ENCODE measurements around the gene MAN2A1. TPM values are rescaled to one million over a fixed set of nuclear protein-coding genes. Genes with fewer than 3 reads are reported as not detected.
A peak's percentile ranks its signal among the peaks of the same experiment; 100 is the strongest.

Gene MAN2A1
- total RNA-seq, 1 donor from 2014 or later, result 43.6 TPM

GRCh38 chr5:109655841-109656240, 33.9 kb upstream of the MAN2A1 start:
- ATAC-seq (no peak), DNase-seq (no peak)
- TF ChIP-seq, protein P1, sequence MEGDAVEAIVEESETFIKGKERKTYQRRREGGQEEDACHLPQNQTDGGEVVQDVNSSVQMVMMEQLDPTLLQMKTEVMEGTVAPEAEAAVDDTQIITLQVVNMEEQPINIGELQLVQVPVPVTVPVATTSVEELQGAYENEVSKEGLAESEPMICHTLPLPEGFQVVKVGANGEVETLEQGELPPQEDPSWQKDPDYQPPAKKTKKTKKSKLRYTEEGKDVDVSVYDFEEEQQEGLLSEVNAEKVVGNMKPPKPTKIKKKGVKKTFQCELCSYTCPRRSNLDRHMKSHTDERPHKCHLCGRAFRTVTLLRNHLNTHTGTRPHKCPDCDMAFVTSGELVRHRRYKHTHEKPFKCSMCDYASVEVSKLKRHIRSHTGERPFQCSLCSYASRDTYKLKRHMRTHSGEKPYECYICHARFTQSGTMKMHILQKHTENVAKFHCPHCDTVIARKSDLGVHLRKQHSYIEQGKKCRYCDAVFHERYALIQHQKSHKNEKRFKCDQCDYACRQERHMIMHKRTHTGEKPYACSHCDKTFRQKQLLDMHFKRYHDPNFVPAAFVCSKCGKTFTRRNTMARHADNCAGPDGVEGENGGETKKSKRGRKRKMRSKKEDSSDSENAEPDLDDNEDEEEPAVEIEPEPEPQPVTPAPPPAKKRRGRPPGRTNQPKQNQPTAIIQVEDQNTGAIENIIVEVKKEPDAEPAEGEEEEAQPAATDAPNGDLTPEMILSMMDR (IDR thresholded peaks at IDR 0.05), result no peak
- Histone ChIP-seq H3K9me3 (no peaks in the 10 kb centered on the region), H3K27ac (no peak overlapping the region), H3K27me3 (no peaks in the 10 kb centered on the region), H3K36me3 (no peaks in the 10 kb centered on the region), H3K4me3 (no peak overlapping the region), H3K4me1 (no peaks in the 10 kb centered on the region)
- intact Hi-C loops (cut with DNase I), result no loop called here

DNA sequence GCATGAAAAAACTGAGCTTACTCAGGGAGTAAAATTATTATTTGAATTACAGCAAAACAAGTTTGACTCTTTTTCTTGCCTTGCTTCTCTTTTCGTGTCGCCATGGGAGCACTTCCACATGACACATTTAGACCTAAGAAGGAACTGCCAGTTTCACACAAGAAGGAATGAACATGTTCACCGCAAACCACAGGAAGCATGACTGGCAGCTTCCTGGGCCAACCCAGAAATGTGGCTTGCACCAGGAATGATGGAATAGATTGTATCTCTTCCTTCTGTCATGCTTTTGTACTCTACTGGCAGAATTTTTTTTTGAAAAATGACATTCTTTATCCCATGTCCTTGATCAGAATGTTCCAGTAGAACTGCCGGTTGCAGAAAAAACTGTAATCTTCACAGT, 32.9 kb upstream of the MAN2A1 start:
- Histone ChIP-seq H3K4me1 (no peaks in the 10 kb centered on the region), H3K27ac (no peak overlapping the region), H3K9me3 (no peaks in the 10 kb centered on the region), H3K36me3 (no peaks in the 10 kb centered on the region), H3K4me3 (no peak overlapping the region), H3K27me3 (no peaks in the 10 kb centered on the region)
- DNase-seq (no peak), ATAC-seq (peak; percentile 95)
- TF ChIP-seq, protein P1 (IDR thresholded peaks at IDR 0.05), result no peak
- intact Hi-C loops (cut with DNase I), result no loop called here

DNA sequence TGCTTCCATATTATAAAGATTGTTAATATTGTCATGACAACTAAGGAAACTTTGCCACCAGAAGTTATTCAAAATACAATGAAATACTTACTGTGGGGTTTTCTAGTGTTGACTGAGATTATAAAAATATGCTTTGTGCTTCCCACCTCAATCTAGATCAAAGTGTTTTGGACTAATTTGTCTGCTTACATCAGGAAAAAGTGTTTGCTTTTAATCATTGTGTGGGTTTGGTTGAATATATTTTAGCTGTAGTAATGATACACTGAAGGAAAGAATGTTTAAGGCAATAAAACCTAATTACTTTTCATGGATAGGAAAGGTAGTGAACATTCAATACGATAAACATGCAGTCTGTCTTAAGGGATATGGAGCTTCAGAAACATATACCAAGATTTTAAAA, 29.8 kb upstream of the MAN2A1 start:
- H3K4me3 ChIP-seq, result no peak overlapping the region
- ATAC-seq (no peak), DNase-seq (no peak)
- H3K4me1 ChIP-seq, result no peaks in the 10 kb centered on the region
- intact Hi-C loops (cut with DNase I), result no loop called here
- H3K27me3 ChIP-seq, result no peaks in the 10 kb centered on the region
- H3K27ac ChIP-seq, result no peak overlapping the region
- no peaks in the 10 kb centered on the region for H3K36me3 ChIP-seq
- no peaks in the 10 kb centered on the region for H3K9me3 ChIP-seq
- TF ChIP-seq, protein P1 (IDR thresholded peaks at IDR 0.05), result no peak

DNA sequence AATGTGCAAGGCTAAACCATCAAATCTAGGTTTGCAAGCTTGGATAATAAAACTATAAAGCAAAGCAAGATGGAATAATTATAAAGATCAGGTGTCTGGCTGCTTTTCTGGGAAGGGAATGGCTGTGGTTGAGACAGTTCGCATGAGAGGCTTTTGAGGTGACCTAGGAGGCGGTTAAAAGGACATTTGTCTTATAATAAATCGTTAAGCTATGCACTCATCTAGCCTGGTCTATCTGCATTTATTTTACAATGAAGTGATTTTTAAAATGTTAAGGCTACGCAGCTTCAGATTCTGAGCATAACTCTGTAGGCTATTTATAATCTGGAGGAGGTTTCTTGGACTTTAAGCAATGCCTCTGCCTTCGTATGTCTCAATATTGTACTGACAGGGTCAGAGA, 29.4 kb upstream of the MAN2A1 start:
- DNase-seq (no peak), ATAC-seq (no peak)
- intact Hi-C loops (cut with DNase I), result no loop called here
- TF ChIP-seq, protein P1 (IDR thresholded peaks at IDR 0.05), result no peak
- no peaks in the 10 kb centered on the region for H3K9me3 ChIP-seq
- no peaks in the 10 kb centered on the region for H3K36me3 ChIP-seq
- no peak overlapping the region for H3K4me3 ChIP-seq
- no peaks in the 10 kb centered on the region for H3K27me3 ChIP-seq
- H3K27ac ChIP-seq, result no peak overlapping the region
- H3K4me1 ChIP-seq, result no peaks in the 10 kb centered on the region

DNA sequence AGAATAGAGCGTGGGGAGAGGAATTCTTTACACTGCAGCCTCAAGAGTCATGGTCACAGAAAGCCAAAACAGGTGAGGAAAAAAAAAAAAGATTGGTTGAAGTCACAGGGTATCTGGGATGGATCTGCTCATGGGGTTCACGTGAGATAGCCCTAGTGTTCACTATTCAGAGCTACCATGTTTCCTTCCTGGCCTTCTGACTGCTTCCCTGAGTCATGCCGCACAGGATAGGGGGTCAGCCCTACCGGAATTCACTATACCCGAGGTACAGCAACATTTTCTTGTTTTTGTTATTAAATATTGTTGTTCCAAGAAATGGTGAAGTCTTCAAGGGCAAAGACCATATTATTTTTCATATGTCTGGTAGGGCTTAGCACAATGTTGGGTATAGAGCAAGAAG, 21.5 kb upstream of the MAN2A1 start:
- no peak for ATAC-seq
- no peak for DNase-seq
- TF ChIP-seq, protein P1 (IDR thresholded peaks at IDR 0.05), result no peak
- no peak overlapping the region for H3K4me3 ChIP-seq
- no peaks in the 10 kb centered on the region for H3K27me3 ChIP-seq
- no peaks in the 10 kb centered on the region for H3K36me3 ChIP-seq
- no peaks in the 10 kb centered on the region for H3K4me1 ChIP-seq
- intact Hi-C loops (cut with DNase I), result no loop called here
- no peaks in the 10 kb centered on the region for H3K9me3 ChIP-seq
- H3K27ac ChIP-seq, result no peak overlapping the region
